Kidney (tissue), 14 donors: ENCODE results near the gene C9orf78. TPM values are rescaled to one million over a fixed set of nuclear protein-coding genes. Genes with fewer than 3 reads are reported as not detected.

Experiments
- DNase-seq, 5 donors: peaks; one replicate each; pipeline ENCODE4 v3.0.0-alpha.2; 2013 to 2020
- FAIRE-seq: peaks from 2 replicates; lab custom pipeline; 2012; peaks lifted over from hg19 to GRCh38; lab: Jason Lieb, UNC
- H3K27ac ChIP-seq, 2 donors: one replicate each; pipeline ENCODE4 v1.7.0; 2013; ENCODE audit warnings: low read depth in 2 of 2, low read length in 2 of 2, inconsistent platforms in 1 of 2
- H3K27me3 ChIP-seq: one replicate; pipeline ENCODE4 v1.7.1; 2013; ENCODE audit warnings: low read length, inconsistent platforms; ENCODE audit not compliant: control insufficient read depth, insufficient read depth
- H3K36me3 ChIP-seq, 3 donors: one replicate each; pipeline versions ENCODE4 v1.7.0 to v1.7.1; 2013; ENCODE audit warnings: low read length in 3 of 3, control low read depth in 1 of 3, inconsistent platforms in 1 of 3; ENCODE audit not compliant: insufficient read depth in 3 of 3, control insufficient read depth in 2 of 3
- H3K4me1 ChIP-seq, 3 donors: one replicate each; pipeline versions ENCODE4 v1.7.0 to v1.7.1; 2013; ENCODE audit warnings: low read length in 3 of 3, inconsistent platforms in 1 of 3, low read depth in 1 of 3; ENCODE audit not compliant: control insufficient read depth in 2 of 3, insufficient read depth in 2 of 3
- H3K4me3 ChIP-seq, 3 donors: one replicate each; pipeline versions ENCODE4 v1.7.0 to v1.8.1; 2013; ENCODE audit warnings: low read length in 3 of 3, control low read depth in 1 of 3, inconsistent platforms in 1 of 3
- H3K9ac ChIP-seq, 3 donors: one replicate each; pipeline versions ENCODE4 v1.7.0 to v1.7.1; 2013; ENCODE audit warnings: low read length in 3 of 3, control low read depth in 1 of 3, inconsistent platforms in 1 of 3
- H3K9me3 ChIP-seq, 3 donors: one replicate each; pipeline versions ENCODE4 v1.7.0 to v1.7.1; 2013; ENCODE audit warnings: low read length in 3 of 3, control low read depth in 1 of 3, inconsistent platforms in 1 of 3; ENCODE audit not compliant: control insufficient read depth in 2 of 3, insufficient read depth in 1 of 3
- CTCF ChIP-seq: IDR thresholded peaks from 3 replicates; pipeline ENCODE4 v1.5.1; 2012; ENCODE audit warnings: mild to moderate bottlenecking, moderate library complexity, borderline replicate concordance; ENCODE audit not compliant: insufficient read depth; ENCODE audit errors: extremely low read depth
- intact Hi-C: fragments of 100-400 bp; cut with DNase I; formaldehyde crosslinking; loops from one replicate; pipeline ENCODE4 v1.11.1; 2022
- polyA plus RNA-seq: library from polyadenylated mRNA; stranded (reverse); fragments of 350-450 nt; fragmentation: Illumina TruSeq; extraction: RNeasy Lipid Tissue Mini Kit (QIAGEN cat#74804); gene quantifications from one replicate; pipeline ENCODE4 v1.2.3, GENCODE V29; 2014; ENCODE audit warnings: low read depth, low replicate concordance; ENCODE audit not compliant: insufficient read depth
- total RNA-seq: library from RNA; stranded (reverse); fragmentation: NEBNext Ultra II Directional; extraction: Animal tissue kit (Norgen Biotek cat#: 25700); gene quantifications from one replicate; pipeline ENCODE4 v1.2.1, GENCODE V29; 2021
- donor health status: control.
- donor health status: control.
- donor health status: control.
- donor health status: control.
- donor health status: control.
- donor health status: DM: yes; HTN: yes; CAD: no.
- donor health status: Normal renal cell carcinoma (clear cell type).

Gene C9orf78
- total and polyA plus RNA-seq, 2 donors from 2014 or later = 39.7 to 62.1 TPM

GRCh38 chr9:129813661-129814060 lies 21.4 kb downstream of the C9orf78 start:
- Histone ChIP-seq H3K27ac (no peak overlapping the region), H3K9ac (no peak overlapping the region), H3K9me3 (no peaks in the 10 kb centered on the region), H3K4me1 (no peaks in the 10 kb centered on the region), H3K4me3 (no peak overlapping the region), H3K27me3 (no peaks in the 10 kb centered on the region), H3K36me3 (peaks cover 2 to 29% (median 22%) of the 10 kb centered on the region in 3 donors)
- no peak for FAIRE-seq
- intact Hi-C loops = no loop called here
- TF ChIP-seq CTCF = no peak
- no peak for DNase-seq

DNA sequence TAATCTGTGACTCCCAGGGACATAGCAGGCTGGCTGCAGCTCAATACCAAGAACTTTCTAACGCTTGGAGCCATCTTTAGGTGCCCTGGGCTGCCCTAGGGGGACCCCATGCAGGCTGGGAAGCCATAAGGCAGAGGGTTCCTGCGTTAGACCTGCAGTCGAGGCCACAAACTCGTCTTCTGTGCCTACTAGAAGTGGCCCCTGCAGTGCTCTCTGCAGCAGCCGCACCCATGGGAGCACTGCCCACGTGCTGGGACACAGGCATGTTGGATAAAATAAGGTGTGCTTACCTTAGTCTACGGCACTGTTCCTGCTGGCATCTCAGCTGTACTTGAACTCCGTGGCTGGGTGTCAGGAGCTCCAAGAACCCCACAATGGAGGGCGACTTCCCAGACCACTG lies 22.7 kb downstream of the C9orf78 start:
- FAIRE-seq (no peak), DNase-seq (no peak)
- Histone ChIP-seq H3K4me3 (no peak overlapping the region), H3K9me3 (no peaks in the 10 kb centered on the region), H3K4me1 (no peaks in the 10 kb centered on the region), H3K27ac (no peak overlapping the region), H3K9ac (no peak overlapping the region), H3K27me3 (no peaks in the 10 kb centered on the region), H3K36me3 (peaks cover 0 to 24% (median 16%) of the 10 kb centered on the region in 3 donors)
- intact Hi-C loops = no loop called here
- no peak for TF ChIP-seq CTCF

DNA sequence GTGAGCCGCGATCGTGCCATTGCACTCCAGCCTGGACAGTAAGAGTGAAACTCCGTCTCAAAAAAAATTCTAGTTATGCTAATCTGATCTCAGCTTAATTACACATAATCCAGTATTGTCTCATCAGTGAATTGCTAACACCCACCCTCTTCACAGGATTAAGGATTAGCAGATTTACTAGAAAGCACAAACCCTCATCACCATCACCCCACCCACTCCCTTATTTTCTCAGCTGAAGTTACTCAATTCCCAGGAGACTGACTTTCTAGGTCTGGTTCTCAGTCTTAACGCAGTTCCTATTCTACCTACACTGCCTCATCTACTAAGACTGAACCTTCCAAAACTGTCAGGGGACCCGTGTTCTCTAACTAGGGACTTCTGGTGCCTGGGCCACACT lies 23.1 kb downstream of the C9orf78 start:
- intact Hi-C loops = no loop called here
- FAIRE-seq = no peak

More for the DNA sequence above, 23.1 kb downstream of the C9orf78 start:
- Histone ChIP-seq H3K36me3 (peaks cover 3 to 25% (median 18%) of the 10 kb centered on the region in 3 donors), H3K4me1 (no peaks in the 10 kb centered on the region), H3K27ac (no peak overlapping the region), H3K27me3 (no peaks in the 10 kb centered on the region), H3K9ac (no peak overlapping the region), H3K4me3 (no peak overlapping the region), H3K9me3 (no peaks in the 10 kb centered on the region)
- DNase-seq = no peak
- no peak for TF ChIP-seq CTCF
